NCI-H2227 (cell line): ENCODE results near the gene GATD1.

ENCODE experiments used
- DNase-seq: peaks from one replicate; lab custom pipeline; 2025; ENCODE audit not compliant: unreplicated experiment; lab: John Stamatoyannopoulos, UW

GATD1 gene

DNA sequence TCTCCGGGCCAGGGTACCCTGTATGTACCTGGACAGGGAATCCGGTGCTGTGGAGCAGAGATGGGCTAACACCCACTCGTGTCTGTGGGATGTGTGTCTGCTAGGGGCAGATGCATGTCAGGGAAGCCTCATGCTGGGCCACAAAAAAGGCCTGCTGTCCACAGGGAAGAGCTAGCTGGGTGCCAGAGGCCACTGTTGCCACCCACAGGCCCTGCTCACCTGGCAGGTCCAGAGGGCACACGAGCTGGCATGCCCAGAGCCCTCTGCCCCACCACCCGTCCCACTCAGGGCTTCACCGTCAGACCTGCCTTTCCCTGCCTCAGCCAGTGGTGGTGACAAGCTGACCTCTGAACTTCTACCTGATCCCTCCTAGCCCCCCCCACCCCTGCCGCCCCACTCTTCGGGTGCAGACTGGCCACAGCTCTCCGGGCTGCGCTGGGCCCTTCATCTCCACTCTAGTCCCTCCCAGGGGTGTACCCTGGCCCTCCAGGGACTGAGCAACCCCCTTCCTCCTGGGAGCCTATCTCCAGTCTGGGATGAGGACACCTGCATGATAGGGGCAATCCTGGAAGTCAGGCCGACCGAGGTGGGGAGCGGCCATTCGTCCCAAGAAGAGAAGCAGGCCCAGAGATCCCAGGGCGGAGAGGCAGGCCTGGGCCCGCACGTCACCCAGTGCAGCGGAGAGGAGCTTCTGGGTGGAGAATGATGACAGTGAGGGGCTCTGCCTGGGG lies 19.4 kb upstream of the GATD1 start:
- no peak for DNase-seq

DNA sequence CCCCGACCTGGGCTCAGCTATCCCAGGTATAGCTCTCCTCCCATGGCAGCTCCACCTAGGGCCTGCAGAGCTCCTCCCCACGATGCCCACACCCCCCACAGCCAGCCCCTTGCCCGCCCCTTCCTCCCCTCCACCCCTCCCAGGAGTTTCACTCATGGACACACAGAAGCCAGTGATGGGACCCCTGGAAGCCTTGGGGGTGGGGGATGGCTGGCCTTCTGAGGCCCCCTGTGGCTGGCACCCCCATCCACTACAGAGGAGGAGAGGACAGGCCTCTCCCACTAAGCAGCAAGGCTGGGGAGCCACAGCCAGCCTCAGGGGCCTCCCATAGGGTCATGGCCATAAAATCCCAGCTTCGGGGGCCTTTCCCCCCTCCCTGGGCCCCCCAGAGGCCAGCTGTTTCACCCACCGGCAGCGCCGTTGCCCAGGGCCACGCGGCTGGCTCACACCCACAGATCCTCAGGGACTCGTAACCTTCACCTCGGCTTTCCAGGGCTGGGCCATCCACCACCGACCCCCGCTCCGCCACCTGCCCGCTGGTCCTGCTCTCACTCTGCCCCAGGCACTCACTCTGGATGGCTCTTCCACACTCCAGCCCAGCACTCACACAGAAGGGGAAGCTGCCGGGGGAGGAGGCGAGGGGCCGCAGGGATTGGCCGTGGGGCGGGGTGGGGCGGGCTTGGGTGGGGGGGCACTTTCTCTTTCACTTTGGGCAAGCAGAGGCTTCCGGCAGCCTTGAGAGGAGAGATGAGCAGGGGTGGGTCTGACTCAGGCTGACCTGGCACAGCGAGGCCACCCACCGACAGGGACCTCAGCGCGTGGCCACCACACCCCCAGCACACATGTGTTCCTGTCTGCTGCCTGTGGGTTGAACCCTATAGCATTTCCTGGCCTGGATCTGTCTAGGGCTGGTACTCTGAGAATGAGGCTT lies 18.6 kb upstream of the GATD1 start:
- peak; percentile 86 for DNase-seq

DNA sequence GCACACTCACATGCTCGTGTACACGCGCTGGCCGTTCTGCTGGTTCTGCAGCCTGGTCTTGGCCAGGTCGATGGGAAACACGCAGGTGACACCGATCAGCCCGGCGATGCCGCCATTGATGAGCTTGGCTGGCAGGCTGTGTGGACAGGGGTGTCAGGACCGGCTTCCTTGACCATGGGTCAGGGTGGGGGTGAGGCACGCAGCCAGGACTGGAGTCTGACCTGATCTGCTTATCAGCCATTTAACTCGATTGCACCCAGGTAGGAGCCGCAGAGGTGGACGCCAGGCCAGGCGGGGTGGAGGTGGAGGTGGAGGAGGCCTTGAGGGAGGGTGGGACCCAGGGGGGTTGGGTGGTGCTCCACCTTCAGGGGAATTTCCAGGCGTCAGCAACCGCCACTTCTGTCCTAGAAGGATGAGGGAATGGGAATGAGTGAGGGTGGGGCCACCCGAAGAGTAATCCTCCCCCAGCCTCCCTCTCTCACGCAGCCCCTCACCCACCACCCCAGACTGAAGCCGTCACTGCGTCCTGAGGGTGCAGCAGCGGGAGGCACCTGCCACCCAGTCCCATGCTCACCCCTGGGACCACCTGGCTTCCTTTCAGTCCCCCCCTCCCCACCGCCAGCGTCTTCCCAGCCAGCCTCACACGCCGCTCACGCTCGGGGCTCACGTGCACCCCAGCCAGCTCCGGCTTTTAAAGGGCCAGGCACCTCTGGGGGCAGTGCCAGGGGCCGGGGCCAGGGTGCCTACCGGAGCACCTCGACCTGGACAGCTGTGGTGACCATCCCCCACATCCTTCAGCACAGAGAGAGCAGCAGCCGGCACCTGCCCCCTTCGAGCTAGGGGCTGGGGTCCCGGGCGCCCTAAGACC lies 17.7 kb upstream of the GATD1 start:
- DNase-seq = peak; percentile 68

DNA sequence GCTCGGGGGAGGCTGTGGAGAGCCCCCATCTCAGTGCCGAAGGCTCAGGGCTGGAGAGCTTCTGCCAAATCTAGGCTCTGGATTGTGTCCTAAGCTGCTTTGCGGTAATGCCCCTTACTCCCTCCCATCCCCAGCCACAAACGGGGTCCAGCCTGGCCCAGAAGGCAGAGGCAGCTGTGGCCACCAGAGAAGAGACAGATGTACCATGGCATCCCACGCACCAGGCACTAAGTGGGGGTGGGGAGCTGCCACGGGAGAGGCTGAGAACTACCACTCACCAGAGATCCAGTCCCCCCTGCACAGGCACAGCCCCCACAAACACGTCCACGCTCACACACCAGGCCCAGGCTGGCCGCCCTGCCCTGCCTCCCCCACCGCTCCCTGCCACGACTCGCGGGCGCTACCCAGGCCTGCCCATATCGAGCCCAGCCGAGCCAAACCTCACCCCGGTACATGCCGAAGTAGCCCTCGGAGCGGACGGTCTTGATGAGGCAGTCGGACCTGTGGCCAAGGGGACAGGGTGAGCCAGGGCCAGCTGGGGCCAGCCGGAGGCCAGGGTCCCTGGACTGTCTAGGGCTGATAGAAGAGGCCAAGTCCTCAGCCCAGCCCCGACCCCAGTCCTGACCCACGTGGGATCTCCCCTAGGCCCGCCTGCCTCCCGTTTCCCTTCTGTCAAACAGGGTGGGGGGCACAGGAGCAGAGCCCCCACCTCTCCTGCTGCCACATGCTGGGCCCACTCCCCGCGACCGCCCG lies 16.9 kb upstream of the GATD1 start:
- DNase-seq = no peak

DNA sequence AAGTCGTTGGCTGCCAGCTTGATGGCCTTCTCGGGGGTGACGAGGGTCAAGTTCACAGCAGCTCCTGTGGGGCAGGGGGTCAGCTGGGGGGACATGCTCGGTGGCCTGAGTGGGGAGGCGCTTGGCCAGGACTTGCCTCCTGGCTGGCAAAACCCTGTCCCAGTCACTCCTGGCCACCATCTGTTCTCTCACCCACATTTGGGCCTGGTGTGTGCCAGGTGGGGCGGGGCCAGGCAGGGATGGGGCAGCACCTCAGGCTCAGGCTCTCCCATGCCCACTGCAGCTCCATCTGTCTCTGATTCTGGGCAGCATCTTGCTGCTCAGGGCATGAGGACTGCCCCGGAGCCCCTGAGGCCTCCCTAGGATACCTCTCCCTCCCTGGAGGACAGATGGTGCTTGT lies 16.3 kb upstream of the GATD1 start:
- DNase-seq = no peak

DNA sequence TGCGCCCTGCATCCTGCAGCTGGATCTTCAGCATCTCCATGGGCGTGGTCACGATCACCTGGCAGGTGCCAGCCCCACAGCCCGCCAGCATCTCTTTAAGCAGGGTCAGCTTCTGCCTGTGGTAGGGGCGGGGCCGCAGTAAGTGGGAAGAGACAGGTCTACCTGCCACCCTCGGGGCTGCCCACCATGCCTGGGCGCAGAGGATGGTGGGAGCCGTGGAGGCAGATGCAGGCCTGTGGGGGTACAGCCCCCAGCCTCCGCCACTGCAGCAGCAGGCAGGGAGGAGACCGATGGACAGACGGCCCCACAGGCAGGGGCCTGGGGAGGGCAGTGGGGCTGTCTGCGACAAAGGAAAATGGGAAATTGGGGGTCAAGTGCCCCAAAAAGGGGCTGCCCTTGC lies 15.6 kb upstream of the GATD1 start:
- no peak for DNase-seq

DNA sequence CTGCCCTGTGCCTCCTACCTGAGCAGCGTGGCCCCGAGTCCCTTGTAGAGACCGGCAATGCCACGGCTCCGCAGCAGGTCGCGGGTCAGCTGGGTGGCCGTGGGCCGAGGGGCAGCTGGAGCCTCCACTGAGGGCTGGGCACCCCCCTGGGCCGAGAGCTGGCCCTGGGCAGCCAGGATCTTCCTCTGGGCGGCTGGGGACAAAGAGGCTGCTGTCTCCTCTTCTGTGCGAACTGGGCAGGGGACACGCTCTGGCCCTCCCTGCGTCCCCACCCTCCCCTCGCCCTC lies 15.2 kb upstream of the GATD1 start:
- DNase-seq = no peak

DNA sequence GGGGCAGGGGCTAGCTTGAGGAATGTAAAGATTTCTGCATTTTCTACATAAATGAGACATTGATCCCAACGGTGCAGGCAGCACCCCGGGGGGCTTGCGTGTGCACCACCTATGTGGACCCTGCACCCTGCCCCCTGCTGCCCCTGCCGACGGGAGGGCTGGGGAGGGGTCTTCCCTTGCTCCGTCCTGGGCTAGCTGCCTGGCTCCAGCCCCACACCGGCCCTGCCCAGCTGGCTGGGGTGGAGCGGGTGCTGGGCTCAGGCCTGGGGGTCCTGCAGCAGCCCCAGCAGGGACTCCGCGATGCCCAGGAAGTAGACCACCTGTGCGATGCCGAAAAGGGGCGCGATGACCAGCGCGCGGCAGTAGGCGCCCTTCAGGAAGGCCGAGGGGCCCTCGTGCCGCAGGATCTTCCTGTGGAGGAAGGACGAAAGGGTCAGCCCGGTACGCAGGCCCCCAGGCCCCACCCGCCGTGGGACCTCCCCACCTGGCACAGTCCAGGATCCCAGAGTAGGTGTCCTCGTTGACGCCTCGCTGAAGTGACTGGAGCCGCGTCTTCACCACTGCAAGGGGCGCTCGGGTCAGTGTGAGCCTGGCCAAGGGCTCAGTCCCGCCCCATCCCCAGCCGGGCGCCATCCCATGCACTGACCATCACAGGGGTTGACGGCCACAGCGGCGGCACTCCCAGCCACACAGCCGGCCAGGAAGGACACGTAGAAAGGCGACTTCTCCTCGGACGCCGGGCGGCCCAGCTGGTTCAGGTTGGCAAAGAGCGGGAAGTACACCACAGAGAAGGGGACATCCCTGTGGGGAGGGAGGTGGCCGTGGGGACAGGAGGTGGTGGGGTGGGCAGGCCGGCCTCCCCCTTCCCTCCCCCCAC lies 14.6 kb upstream of the GATD1 start:
- no peak for DNase-seq

DNA sequence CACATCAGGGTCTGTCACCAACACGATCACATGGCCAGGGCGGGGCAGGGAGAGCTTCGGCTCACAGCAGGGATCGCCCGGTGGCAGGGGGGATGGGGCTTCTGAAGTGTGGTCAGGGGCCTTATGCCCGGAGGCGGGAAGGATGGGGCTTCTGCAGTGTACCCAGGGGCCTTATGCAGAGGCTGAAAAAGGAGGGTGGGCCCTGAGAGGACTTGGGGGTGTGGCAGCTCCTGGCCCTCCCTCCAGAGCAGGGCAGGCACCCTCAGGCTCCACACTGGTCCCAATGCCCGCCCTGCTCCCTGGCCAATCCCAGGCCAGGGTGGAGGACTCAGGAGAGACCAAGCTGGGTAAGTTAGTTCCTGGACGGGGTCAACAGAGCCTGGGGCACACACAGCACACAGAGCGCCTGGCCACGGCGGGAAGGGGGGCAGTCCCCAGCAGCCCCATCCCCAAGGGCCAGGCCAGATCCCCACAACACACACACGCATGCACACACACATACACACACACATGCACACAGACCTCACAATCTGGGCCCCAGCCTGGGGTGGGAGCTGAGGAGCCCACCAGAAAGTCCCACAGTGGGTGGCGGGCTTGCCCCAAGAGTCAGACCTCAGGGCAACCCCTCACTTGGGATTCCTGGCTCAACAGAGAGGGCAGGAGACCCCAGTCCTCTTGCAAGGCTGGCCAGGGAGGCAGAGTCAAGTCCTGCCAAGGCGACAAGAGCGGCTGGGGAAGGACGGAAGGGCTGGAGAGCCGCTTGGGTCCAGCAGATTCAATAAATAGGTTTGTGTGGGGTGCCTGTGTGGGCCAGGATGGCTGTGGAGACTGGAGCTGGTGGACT lies 13.7 kb upstream of the GATD1 start:
- DNase-seq = peak; percentile 83

DNA sequence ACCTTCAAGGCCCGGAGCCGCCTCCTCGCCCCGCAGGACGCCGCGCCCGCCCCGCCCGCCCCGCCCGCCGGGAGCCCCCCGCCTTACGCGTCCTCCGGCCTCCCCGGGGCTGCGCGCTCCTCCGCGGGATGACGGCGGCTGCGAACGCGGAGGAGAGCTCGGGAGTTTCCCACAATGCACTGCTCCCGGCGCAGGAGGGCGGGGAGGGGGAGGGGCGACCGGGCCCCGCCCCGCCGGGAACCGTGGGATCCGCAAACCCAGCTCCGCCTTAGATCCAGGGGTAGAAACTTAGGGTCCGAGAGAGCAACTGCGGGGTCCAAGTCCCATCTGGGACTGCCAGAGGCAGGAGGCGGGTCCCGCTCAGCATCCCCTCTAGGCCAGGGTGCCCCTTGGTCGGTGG lies 12.7 kb upstream of the GATD1 start, which contains the start of gene CEND1:
TSS of gene CEND1 (minus strand) at position 148 of the 400 bp plus-strand sequence. CDS start 1,514 bp downstream, outside the sequence.
- peak; percentile 92 for DNase-seq

DNA sequence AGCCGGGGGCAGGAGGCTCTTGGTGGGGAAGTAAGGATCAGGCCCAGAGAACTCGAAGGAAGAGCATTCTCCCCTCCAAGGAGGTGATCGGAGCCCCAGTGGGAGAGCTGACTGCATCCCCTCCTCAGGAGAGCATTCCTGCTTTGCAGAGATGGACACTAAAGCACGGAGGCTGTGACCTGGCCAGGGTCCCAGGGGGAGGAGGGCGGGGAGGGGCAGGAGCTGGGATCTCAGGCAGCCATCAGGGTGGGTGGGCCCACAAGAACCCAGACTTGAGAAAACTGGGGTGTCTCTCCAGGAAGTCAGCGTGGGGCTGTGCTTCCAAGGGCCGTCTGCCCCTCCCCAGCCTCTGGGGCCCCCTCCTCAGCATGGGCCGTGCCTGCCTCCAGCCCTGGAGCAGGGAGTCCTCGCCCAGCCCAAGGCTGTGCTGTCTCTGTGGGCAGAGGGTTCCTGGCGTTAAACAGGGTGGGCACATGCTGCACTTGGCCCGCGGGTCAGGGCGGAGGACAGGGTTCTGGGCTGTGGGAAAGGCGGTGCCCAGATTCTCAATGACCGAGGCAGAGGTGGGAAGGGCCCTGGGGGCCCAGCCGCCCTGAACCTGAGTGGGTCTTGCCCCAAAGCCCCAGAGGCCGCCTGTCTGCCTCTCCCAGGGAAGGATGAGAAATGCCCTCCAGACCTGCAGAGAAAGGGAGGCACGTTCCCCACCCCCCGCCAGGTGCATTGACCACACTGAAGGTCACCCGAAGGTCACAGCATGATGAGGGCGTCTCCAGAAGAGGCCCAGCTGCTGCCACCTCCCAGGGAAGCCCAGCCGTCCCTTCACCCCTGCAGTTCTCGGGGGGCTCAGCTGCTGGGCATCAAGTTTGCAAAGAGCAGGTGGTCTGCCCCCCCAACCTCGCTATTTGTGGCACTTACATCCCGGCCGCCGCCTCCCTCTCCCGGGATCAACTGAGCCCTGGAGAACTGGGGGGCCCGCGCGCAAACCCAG lies 12.0 kb upstream of the GATD1 start:
- no peak for DNase-seq

DNA sequence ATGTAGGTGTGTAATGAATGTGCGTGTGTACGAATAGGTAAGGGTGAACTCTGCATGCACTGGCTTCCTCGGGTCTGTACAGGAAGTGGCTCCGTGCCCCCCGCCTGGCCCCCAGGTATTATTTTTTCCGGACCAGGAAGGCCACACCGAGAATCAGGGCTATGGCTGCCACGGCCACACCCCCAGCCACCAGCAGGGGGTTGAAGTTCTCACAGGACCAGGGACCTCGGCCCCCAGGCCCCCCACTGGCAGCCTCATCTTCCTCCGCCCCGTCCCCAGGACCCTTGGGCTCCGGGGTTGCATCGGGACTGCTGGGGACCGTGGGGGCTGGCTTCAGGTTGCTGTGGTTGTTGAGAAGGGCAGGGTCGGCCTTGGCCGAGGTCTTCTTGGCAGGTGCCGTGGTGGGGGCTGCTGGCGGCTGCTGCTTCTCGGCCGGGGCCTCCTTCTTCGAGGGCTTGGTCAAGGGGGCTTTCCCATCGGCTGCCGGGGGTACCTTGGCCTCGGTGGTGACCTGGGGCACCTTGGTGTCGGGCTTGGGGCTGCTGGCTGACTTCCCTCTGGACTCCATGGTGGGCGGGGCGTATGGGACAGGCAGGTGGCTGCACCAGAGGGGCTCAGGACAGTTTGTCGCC lies 10.8 kb upstream of the GATD1 start:
- DNase-seq = no peak

DNA sequence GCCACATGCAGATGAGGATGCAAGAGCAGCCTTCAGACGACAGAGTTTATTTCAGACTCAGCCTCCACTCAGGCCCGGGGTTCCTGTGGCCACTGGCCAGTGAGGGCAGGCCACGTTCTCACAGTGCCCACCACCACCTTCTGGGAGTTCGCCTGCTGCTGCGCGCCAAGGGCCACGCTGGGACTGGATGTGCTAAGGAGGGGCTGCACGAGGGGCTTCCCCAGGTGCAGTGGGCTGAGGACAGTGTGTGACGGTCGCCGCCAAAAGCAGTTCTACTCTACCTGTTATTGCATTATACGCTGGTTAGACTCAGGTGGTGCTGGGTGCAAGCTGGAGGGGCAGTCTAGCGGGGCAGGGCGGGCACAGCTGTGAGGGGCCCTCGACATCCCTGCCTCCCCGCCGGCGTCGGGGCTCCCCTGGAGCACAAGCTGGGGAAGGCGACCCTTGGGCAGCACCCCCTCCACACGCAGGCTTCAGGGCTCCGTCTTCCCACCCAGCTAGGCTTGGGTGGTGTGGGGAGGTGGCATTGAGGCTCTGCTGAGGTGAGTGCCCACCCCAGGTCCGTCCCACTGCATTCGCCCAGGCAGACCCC lies 9.9 kb upstream of the GATD1 start:
- no peak for DNase-seq

DNA sequence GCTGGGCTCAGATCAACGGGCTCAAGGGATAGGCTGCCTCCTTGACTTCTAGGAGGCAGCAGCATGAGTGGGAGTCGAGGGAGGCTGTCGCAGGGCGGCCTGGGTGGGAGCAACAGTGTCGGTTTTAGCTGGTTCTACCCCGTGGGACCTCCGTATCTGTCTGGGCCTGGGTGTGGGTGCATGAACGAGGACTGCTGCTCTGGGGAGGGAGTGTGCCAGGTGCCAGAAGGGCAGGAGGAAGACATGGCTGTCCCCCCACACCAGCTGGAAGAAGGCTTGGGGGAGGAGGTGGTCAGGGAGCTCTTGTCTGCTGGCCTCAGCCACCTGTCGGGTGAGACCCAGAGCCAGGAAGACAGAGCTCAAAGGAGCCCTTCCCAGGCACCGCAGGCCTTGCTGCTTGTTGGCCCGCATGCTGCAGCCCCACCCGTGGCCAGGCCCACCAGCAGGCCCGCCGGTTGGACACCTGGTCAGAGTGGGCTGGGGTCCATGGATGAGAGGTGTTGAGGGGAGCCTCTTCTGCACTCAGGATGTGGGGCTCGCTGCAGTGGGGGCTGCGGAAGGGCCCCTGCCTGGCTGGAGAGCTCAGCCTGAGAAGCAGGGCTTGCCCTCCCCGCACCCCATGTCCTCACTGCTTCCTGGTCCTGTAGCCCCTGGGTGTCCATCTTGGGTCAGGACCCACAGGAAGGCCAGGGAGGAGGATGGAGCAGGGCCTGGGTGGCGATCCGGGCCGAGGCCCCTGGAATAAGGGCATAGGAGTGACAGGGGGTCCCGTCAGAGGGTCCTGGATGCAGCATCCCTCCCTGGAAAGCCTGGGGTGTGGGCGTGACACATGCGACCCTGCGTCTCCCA lies 9.2 kb upstream of the GATD1 start:
- no peak for DNase-seq

DNA sequence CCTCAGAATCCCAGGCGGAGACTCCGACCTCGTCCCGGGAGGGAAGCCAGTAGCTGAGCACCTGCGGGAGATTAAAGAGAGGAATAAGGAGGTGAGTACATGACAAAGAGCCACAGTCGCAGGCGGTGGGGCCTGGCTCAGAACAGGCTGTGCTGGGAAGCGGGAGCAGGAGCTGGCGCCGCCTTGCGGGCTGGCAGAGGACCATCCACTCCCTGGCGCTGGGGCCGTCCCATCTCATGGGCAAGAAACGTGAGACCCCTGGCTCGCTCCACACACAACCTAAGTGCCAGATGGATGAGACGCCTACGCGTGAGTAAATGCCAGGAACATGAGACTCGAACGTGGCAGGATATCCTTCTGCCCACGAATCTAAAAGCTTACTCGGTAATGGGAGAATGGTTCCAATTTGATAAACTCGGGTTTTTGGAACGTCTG lies 6.3 kb upstream of the GATD1 start:
- peak; percentile 70 for DNase-seq
